GM10248 (cell line): ENCODE data around the gene KCNH1.

Experiments
- CTCF ChIA-PET: fragments of 300-600 bp; sonication (Branson Sonifier 250); formaldehyde crosslinking; extraction: SDS; loops from one replicate; lab custom pipeline; 2021; ENCODE audit warnings: antibody characterized with exemption; lab: Yijun Ruan, JAX
- POLR2A ChIA-PET: fragments of 350-650 bp; sonication (Branson Sonifier 250); formaldehyde crosslinking; extraction: SDS; loops from one replicate; lab custom pipeline; 2020; ENCODE audit warnings: antibody characterized with exemption; lab: Yijun Ruan, JAX
- DNase-seq: peaks from one replicate; pipeline ENCODE4 v3.0.0; 2012; ENCODE audit errors: extremely low spot score
- CTCF ChIP-seq: IDR thresholded peaks from 2 replicates; pipeline ENCODE4 v1.5.1; 2012; ENCODE audit warnings: mild to moderate bottlenecking, low read depth; ENCODE audit errors: extremely low read depth, missing control alignments, control extremely low read depth

Gene KCNH1

GRCh38 chr1:210627755-210628154, 506.2 kb downstream of the KCNH1 start:
- TF ChIP-seq CTCF, result no peak
- POLR2A ChIA-PET, result no interaction called here
- no peak for DNase-seq
- CTCF ChIA-PET, result interaction anchor here (0.9 kb wide), 1 partner anchor 44 kb away, joined by 3 read pairs; no protein-coding TSS in a partner anchor
